HG03066 (cell line): ENCODE data around the gene SP100.
"Not testable (repeated sequence)": the region's sequence is repeated elsewhere in the genome, so short reads cannot be mapped to it uniquely, and the experiment has no call there.

ENCODE experiments used
- ATAC-seq: cut with Tn5 transposase; IDR thresholded peaks from one replicate; pipeline ENCODE4 v1.9.1; 2021; ENCODE audit warnings: low read depth; ENCODE audit not compliant: unreplicated experiment

SP100 gene

DNA sequence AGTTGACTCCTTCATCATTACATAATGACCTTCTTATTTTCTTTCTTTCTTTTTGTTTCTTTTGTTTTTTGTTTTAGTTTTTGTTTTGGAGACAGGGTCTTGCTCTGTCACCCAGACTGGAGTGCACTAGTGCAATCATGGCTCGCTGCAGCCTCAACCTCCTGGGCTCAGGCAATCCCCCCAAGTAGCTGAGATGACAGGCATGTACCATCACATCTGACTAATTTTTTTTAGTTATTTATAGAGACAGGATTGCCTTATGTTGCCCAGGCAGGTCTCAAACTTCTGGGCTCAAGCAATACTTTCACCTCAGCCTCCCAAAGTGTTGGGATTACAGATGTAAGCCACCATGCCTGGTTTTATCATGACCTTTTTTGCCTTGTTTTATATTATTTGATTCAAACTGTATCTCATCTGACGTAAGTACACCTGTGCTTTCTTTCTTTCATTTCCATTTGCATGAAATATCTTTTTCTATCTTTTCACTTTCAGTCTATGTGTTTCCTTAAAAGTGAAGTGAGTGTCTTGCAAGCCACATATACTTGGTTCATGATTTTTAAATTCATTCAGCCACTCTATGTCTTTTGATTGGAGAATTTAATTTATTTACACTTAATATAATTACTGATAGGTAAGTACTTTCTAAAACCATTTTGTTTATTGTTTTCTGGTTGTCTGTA is 39.1 kb downstream of the SP100 start:
- no peak for ATAC-seq

DNA sequence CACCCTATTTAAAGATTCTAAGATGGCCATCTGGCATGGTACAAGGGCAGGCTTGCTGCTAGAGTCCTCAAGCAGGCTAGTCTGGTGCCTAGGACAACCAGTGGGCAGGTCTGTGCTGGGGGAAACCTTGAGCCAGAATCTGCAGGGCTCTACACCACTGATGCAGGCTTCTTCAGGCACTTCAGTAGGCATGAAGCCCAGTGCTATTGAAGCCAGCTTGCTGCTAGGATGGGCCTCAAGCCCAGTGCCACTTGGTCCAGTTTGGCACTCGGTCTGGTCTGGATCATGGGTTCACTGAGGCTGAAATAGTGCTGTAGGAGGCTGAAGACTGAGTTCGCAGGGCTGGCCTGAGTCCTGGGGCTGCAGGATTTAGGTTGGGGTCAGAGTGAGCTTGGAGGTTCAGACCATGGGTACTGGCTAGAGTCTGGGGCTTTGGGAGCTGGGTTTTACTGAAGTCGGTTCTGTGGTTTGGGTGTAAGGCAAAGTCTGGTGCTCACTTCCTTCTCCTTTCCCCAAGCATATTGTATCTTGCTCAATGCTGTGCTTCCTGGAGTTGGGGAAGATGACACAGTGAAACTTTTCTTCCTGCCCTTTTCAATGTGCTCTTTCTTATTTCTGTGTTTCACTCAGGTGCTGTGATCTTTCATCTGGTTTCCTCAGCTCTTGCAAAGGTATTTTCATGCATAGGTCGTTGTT is 41.2 kb downstream of the SP100 start:
- no peak for ATAC-seq

DNA sequence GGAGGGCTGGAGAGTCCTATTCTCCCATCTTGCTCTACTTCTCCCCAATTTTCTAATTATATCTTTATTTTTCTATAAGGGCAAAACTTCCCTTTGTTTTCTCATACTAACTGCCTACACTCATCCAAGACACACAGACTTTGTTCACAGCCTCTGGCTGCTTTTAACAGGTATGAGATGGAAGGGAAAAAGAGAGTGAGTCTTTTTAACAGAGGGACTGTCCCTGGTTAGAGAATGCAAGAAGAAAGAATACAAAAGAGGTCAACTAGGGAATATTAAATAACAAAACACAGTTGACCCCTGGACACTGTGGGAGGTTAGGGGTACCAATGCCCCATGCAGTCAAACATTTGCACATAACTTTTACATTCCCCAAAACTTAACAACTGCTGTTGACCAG is 41.8 kb downstream of the SP100 start:
- ATAC-seq, result no peak

DNA sequence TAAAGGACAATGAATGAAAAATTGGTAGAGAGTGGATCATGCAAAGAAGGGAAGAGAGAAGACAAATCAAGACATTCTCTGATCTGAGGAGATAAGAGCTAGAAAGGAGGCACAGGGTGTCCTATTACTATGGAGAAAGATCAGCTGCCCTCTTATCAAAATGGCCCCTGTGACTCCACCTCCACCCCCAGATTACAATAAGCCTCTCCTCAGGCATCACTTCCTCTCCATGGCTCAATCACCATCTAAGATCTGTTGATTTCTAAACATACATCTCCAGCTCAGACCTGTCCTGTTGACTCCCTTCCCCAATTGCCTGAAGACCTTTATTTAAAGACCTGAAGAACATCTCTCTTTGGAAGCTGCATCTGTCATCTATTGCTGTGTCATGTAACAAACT is 43.2 kb downstream of the SP100 start:
- ATAC-seq, result no peak

DNA sequence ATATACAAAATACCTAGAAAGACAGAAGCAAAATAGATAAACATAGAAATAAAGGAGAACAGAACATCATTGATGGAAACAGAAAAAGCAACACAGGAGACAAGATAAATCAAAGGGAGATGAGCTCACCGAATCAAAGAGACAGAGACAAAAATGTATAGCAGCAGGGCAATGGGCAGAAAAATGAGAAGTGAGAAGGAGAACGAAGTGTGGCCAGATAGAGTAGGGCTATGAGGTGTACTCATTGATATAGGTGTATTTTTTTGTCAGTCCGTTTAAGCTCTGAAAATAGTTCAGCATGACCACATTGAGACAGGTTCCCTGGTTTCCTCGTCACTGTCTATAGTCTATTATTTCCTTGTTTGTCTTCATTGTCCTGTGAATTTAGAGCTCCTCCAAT is 55.1 kb downstream of the SP100 start:
- no peak for ATAC-seq

DNA sequence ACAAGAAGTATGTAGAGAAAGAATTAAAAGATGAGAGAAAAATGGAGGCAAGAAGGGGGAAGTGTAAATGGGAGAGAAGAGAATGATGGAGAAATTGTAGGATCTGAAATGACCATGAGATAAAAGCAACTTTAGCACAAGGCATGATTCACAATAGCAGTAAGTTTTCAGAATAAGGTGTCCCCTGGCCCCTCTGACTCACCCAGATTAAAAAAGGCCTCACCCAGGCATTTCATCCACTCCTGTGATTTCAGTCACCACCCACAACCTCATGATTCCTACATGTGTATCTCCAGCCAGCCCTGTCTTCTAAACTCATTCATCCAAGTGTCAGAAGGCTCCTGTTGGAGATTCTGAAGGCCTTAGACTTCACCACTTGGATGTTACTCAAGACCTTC is 56.6 kb downstream of the SP100 start:
- no peak for ATAC-seq

DNA sequence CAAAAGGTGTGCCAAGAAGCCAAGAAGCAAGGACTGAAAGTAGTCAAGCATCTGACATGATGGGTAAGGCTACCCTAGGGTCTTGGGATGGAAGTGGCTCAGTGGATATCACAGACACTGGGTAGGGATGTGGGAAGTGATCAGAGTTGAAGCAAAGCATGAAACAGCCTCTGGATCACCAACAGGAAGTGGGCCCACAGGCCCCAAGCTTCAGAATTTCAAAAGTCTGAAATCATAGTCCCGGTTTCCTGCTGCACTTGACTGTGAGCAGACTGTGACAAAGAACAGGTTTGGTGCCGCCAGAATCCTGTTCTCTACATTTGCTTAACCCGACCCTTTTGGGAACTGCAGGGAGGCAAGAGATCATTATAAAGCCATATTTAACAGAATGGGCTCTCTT is 57.4 kb downstream of the SP100 start:
- ATAC-seq, result no peak

DNA sequence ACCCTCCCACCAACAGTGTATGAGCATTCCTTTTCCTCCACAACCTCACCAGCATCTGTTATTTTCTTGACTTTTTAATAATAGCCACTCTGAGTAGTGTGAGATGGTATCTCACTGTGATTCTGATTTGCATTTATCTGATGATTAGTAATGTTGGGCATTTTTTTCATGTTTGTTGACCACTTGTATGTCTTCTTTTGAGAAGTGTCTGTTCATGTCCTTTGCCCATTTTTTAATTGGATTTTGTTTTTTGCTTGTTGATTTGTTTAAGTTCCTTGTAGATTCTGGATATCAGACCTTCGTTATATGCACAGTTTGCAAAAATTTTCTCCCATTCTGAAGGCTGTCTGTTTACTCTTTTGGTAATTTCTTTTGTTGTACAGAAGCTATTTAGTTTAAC is 59.1 kb downstream of the SP100 start:
- no peak for ATAC-seq

DNA sequence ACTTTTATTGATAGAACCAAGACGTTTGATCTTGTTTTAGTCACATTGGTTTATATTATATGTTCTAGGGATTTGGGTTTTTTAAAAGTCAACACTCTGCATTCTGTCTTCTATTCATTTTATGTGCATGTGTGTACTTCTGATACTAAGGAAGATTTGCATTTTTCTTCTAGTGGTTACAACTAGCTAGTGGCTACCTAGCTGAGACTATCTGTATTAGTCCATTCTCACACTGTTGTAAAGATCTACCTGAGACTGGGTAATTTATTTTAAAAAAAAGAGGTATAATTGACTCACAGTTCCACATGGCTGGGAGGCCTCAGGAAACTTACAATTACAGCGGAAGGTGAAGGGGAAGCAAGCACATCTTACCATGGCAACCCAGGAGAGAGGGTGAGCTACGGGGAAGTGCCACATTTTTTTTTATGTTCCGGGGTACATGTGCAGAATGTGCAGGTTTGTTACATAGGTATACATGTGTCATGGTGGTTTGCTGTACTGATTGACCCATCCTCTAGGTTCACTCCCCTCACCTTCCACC is 69.9 kb downstream of the SP100 start:
- no peak for ATAC-seq

DNA sequence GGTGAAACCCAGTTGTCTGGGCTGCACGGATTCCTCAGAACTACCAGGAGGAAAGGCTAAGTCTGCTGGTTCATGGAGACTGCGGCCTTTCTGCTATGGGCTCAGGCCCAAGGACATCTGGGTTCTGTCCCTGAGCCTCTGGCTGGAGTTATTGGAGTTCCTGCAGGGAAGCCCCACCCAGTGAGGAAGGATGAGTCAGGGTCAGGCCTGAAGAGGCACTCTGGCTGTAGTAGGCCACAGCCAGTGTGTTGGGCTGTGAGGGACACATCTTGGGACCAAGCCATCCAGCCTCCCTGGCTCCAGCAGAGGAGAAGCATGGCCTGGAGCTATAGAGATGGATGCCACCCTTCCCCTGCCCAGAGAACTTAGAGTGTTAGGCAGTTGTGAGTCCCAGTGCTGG is 75.2 kb downstream of the SP100 start:
- ATAC-seq, result not testable (repeated sequence)

DNA sequence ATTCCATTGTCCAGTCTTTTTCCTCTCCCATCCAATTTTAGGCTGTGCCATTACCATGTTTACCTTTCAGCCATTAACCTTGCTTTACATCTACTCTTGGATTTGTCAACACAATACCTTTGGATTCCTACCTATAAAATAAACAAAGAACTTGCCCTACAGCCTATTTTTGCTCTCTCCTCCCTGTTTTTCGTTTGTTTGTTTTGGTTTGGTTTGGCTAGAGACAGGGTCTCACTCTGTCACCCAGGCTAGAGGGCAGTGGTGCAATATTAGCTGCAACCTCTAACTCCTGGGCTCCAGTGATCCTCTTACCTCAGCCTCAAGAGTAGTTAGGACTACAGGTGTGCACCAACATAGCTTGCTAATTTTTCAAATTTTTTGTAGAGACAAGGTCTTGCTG is 76.1 kb downstream of the SP100 start:
- no peak for ATAC-seq

DNA sequence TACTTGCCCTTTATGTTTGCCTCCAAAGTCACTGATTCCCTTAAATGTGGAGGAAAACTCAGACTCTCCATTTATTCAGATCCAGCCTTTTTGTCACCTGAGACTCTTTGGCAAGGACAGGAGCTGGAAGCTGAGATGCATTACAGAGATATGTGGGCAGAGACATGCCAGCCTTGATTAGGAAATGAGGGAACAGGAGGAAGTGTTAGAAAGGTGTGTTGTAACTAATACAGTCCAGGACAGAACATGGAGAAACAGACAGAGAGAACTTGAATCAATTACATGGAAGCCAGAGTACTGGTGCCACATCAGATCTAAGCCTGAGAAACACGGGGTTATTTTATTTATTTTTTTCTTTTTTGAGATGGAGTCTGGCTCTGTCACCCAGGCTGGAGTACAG is 79.0 kb downstream of the SP100 start:
- no peak for ATAC-seq

DNA sequence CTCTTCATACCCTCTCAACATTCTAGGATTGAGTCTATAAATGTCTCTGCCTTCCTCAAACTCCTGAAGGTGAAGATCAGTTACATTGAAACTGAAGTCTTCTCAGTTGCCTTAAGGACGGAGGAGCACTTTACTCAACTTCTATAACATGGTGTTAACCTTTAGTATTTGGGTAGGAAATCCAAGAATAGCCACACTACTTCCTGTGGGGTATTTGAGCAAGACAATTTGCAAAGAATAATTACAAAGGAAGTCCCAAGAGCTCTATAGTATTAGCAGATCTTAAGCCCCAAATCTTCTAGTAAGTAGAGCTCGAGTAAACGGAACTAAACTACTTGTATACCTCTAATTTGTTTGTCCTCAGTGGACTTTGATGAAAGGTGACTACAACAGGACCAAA is 80.9 kb downstream of the SP100 start:
- ATAC-seq, result peak; percentile 65

DNA sequence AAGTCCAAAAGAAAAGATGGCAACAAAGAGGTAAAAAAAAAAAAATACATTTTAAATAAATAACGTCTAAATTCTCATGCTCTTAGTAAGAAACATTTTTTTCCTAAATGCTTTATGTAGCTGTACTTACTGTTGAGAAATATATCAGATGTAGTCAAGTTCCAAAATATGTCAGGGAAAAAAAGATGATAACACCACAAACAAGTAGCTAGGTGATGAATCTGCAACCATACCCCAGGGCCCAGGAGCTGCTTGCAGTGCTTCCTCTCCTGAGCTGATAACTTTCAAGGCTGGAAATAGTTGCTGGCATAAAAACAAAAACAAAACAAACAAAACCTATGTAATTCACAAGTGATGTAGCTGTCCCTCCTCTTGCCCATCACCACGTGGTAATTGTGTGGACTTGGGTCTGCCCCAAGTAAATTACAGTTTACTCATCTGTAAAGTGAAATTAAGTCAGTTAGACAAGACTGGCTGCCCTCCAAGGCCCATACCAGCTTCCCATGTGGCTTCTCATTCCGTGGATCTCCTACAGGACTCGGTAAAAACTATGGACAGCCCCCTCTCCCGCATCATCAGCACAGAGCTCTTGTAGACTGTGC is 82.6 kb downstream of the SP100 start:
- no peak for ATAC-seq

DNA sequence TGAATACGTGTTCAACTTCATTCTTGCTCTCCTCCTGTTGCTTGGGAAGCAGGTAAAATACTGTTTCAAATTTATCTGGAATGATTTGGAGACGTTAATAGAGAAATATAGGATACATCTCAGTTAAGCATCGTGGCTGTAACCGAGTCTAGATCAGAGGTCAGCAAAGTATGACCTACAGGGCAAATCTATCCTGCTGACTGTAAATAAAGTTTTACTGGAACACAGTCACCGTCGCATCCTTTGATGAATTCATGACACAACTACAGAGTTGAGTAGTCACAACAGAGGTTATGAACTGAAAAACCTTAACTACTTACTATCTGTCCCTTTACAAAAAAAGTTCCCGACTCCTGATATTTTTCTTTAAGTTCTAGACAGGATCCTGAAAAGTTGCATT is 86.6 kb downstream of the SP100 start:
- ATAC-seq, result no peak

DNA sequence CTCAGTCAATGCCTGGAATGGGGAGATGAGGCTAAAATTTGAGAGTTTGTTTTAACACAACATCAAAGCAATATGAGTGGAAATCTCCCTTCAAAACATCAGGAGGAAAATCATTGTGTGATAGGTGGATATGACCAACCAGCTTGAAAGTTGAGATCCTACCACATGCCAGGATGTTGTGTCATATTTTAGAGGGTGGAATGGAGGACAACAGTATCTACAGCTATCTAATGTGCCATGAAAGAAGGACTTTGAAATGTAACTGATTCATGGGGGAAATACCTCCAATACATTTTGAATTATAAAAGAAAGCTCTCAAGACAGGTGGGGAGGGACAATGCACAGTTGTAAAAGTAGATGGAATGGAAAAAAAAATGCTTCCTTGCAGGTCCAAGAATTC is 87.8 kb downstream of the SP100 start:
- no peak for ATAC-seq

DNA sequence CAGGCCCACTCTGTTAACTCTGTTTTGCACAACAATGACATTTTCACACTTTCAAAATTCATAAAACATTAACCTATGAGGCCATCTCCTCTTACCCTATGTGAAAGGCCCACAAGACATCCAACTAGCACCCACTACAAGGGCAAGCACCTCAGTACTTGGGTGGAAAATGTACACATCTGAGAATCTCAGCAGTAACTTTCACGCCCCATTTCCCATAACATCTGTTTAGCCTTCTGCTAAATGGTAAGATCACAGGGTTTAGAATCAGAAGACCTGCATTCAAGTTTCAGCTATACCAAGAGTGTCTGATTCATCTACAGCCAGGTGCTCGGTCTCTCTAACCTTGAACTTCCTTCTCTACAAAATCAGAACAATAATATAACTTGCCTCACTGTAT is 89.2 kb downstream of the SP100 start:
- peak; percentile 85 for ATAC-seq

DNA sequence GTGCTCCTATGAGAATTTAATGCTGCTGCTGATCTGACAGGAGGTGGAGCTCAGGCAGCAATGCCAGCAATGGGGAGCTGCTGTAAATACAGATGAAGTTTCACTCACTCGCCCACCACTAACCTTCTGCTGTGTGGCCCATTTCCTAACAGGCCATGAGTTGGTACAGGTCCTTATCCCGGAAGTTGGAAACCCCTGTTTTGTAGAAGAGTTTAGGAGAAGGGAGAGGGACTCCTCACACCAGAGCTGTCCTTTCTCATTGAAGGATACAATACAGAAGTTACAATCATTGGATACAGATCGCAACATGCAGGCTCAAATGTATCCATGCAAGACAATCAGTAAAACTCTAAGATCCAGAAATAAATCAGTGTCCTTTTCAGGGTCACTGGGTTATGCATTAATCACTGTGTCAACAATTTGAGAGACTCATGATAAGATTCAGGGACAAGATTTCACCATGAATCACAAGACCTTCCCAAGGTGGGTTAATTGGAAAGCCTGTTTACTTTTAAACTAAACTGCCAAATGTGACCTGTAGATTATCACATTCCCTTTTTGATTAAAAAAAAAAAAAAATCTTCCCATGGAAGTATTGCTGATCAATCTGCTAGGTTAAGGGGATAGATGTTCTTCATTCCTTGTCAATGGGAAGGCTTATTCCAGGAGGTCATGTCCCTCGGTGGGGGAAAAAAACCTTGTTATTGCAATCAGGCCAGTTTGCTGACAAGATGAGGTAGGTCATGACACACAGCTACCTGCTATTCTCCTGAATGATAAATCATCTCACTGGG is 97.2 kb downstream of the SP100 start:
- ATAC-seq, result no peak

DNA sequence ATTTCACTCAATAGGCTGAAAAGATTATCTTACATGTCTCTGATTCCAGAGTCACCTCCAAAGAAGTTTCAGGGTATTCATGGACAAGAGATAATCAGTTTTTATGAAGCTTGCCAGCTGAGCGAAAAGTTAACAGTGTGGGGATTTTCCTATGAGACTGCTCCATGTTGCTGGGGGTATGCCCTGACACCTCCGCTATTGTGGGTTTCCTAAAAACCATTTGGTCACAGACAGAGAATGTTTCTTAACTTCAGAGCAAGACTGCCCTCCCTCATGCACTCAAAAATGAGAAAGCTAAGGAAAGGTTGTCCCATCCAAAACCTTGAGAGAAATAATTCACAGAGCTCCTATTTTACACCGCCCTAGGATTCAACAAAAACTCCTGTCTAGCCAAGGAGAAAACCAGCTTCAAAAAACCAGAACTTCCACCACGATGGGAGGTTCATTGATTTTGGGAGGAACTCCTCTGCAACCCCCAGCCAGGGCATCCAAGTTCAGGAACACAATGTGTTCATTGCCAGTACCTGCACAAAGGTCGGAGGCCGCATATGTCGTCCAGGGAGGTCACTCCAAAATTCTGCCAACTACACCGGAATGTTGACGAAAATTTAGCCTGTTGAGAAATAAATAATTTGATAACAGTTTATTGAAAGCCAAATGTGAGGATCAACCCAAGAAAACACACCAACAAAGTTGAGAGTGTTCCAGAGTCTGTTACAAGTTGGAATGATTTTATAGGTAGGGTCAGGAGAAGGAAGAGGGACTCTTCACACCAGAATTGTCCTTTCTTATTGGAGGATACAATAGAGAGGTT is 104.3 kb downstream of the SP100 start:
- no peak for ATAC-seq

DNA sequence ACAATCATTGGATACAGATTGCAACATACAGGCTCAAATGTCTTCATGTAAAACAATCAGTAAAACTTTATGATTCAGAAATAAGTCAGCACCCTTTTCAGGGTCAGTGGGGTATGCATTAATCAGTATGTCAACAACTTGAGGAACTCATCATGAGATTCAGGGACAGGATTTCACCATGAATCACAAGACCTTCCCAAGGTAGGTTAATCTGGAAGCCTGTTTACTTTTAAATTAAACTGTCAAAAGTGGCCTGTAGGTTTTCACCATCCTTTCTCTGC is 104.8 kb downstream of the SP100 start:
- ATAC-seq, result no peak

DNA sequence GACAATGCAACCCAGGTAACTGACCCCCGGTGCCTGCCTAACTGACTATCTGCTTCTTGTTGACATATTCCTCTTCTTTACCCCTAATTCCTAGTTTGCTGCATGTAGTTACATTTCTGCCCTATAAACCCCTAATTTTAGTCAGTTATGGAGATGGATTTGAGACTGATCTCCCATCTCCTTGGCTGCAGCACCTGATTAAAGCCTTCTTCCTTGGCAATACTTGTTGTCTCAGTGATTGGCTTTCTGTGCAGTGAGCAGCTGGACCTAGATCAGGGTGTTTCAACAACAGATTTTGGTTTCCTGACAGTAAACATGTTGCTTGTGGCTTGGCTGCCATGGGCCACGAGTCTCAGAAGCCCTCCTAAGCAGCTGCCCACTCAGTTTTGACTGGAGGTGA is 105.4 kb downstream of the SP100 start:
- no peak for ATAC-seq
